Heart right ventricle (tissue), 16 donors: ENCODE data around the gene SNRPD1. TPM values are rescaled to one million over a fixed set of nuclear protein-coding genes. Genes with fewer than 3 reads are reported as not detected.

Source experiments
- ATAC-seq, 8 donors: fragments of 200-7000 bp; cut with Tn5 transposase; one replicate each; pipeline ENCODE4 v1.9.1; 2020; ENCODE audit warnings: mild to moderate bottlenecking in 8 of 8, moderate library complexity in 8 of 8, moderate number of reproducible peaks in 1 of 8
- DNase-seq, 2 donors: peaks; one replicate each; pipeline ENCODE4 v3.0.0-alpha.2; 2020
- H3K27ac ChIP-seq, 10 donors: fragments of 200-600 bp; sonication (generic) in 2 of 10; one replicate each; pipeline versions ENCODE4 v1.5.0 to v1.8.0; 2020 to 2022; ENCODE audit warnings: mild to moderate bottlenecking in 3 of 10
- H3K27me3 ChIP-seq, 7 donors: fragments of 200-600 bp; one replicate each; pipeline ENCODE4 v1.8.0; 2021 to 2022; ENCODE audit warnings: mild to moderate bottlenecking in 2 of 7
- H3K36me3 ChIP-seq, 9 donors: fragments of 200-600 bp; sonication (generic) in 1 of 9; one replicate each; pipeline versions ENCODE4 v1.5.0 to v1.8.0; 2020 to 2022; ENCODE audit warnings: mild to moderate bottlenecking in 2 of 9
- H3K4me1 ChIP-seq, 9 donors: fragments of 200-600 bp; sonication (generic) in 1 of 9; one replicate each; pipeline versions ENCODE4 v1.5.0 to v1.8.0; 2020 to 2022; ENCODE audit warnings: mild to moderate bottlenecking in 4 of 9
- H3K4me3 ChIP-seq, 10 donors: fragments of 200-600 bp; sonication (generic) in 2 of 10; one replicate each; pipeline versions ENCODE4 v1.5.0 to v1.8.0; 2020 to 2022; ENCODE audit warnings: mild to moderate bottlenecking in 7 of 10, moderate library complexity in 2 of 10
- H3K9me3 ChIP-seq, 11 donors: fragments of 200-600 bp in 10 of 11; sonication (generic) in 2 of 11; one replicate each; pipeline versions ENCODE4 v1.5.0 to v1.8.0; 2013 to 2022; ENCODE audit warnings: mild to moderate bottlenecking in 2 of 11, control low read depth in 1 of 11, moderate library complexity in 1 of 11
- CTCF ChIP-seq, 9 donors: fragments of 200-600 bp; sonication (generic) in 2 of 9; IDR thresholded peaks; one replicate each; pipeline versions ENCODE4 v1.5.0 to v1.8.0; 2021 to 2022; ENCODE audit warnings: antibody characterized with exemption in 9 of 9, mild to moderate bottlenecking in 5 of 9, moderate library complexity in 1 of 9
- WGBS, 2 donors: extraction: QIAGEN DNeasy Blood & Tissue Kit; methylation state at CpG; one replicate each; pipeline ENCODE4 v1.1.7; 2013; ENCODE audit warnings: inconsistent platforms in 1 of 2; 5-methylcytosine and 5-hydroxymethylcytosine counted together
- intact Hi-C, 10 donors: fragments of 100-400 bp; cut with DNase I; formaldehyde crosslinking; loops; one replicate each; pipeline versions ENCODE4 v1.11.1 to v1.14.2; 2022
- polyA plus RNA-seq, 2 donors: library from polyadenylated mRNA; stranded (reverse); fragments of 200-250 nt; gene quantifications; one replicate each; pipeline ENCODE4 v1.2.3, GENCODE V29; 2013
- total RNA-seq, 10 donors: library from RNA; stranded (reverse); fragmentation: NEBNext Ultra II Directional in 3 of 10; extraction: Animal tissue kit (Norgen Biotek cat#: 25700) in 3 of 10; gene quantifications; one replicate each; pipeline versions ENCODE4 v1.2.1 to v1.2.4, GENCODE V29; 2021 to 2023
- donor health status: Arrhythmogenic right ventricular cardiomyopathy.
- donor health status: ischemic (EF 13 %, LVEDD 7.1; RV severe dilation, severe dysfunction).
- donor health status: healthy with polysubstance abuse.
- donor health status: DM: no; HTN: yes; CAD: no.
- donor health status: DM: no; HTN: no; CAD: no.
- donor health status: ischemic (EF 25% LVEDD 6.9; RV normal size, moderate dysfunction).
- donor health status: ischemic (EF 25% LVEDD 5.7; RV mildly dilated, moderate dysfunction).
- donor health status: healthy.
- donor health status: DM: yes; HTN: yes; CAD: no.
- donor health status: Ischemic cardiomyopathy.
- donor health status: ischemic (EF 35%, LVEDD 5.7; RV mildly dilated, moderate dysfunction).
- donor health status: nonischemic (EF 11% LVEDD 7.7; RV severe dilation, severe dysfunction).
- donor health status: DM: yes; HTN: yes; CAD: no.
- donor health status: PGD.
- donor health status: ischemic (EF 29% LVEDD 5.4; RV normal size, mild dysfunction).
- donor health status: nonischemic (EF 23%, LVEDD 6.1; RV moderate dilation, normal function).

The SNRPD1 gene
- total and polyA plus RNA-seq, 12 donors, result 11.1 to 36.3 (median 18.6) TPM

- DNase-seq, result peak in 1 of 2 donors; percentile 54
- peak; percentile 49 to 82 (median 70) for ATAC-seq
- no peaks in the 10 kb centered on the region for H3K27me3 ChIP-seq
- intact Hi-C loops, result loop anchor here in 4 of 10 donors (2.0 to 10.0 kb wide), 6 partner anchors 49 to 495 kb away; partner anchors contain the start of genes MIB1 (in 2 of the 4) and ABHD3 (in 1 of the 4)
- H3K9me3 ChIP-seq, result no peaks in the 10 kb centered on the region
- no peaks in the 10 kb centered on the region for H3K36me3 ChIP-seq
- H3K4me1 ChIP-seq, result peaks cover 0 to 46% (median 24%) of the 10 kb centered on the region in 9 donors
- no peak for TF ChIP-seq CTCF (IDR thresholded peaks at IDR 0.05)
- WGBS, 2 donors, result 1% methylated on average over 60 to 67 of the region's 67 CpGs
- peak overlapping the region; percentile 81 to 100 (median 92) for H3K4me3 ChIP-seq
- H3K27ac ChIP-seq, result peak overlapping the region; percentile 86 to 99 (median 97)
Observed at GRCh38 chr18:21599585-21600525, 12.3 kb upstream of the SNRPD1 start.

GRCh38 chr18:21600526-21601410, 11.3 kb upstream of the SNRPD1 start, which contains the start of gene ESCO1:
Gene ESCO1 (minus strand): TSS chr18:21600704. CDS start chr18:21574843, 25,861 bp downstream.
- Histone ChIP-seq H3K9me3 (no peaks in the 10 kb centered on the region), H3K27me3 (no peaks in the 10 kb centered on the region), H3K36me3 (no peaks in the 10 kb centered on the region), H3K27ac (peak within 1 kb of the TSS; percentile 86 to 99 (median 97)), H3K4me1 (peaks cover 0 to 46% (median 24%) of the 10 kb centered on the region in 9 donors), H3K4me3 (peak within 1 kb of the TSS; percentile 81 to 100 (median 92))
- 7% methylated on average over 71 to 74 of the region's 74 CpGs for WGBS, 2 donors
- DNase-seq, result peak; percentile 93
- intact Hi-C loops, result loop anchor here in 3 of 10 donors (2.0 to 10.0 kb wide), 5 partner anchors 50 to 496 kb away; partner anchors contain the start of genes MIB1 (in 2 of the 3) and ABHD3 (in 1 of the 3)
- peak; percentile 94 to 97 (median 96) for ATAC-seq
- peak; percentile 93 to 100 (median 98) for TF ChIP-seq CTCF (IDR thresholded peaks at IDR 0.05)

- Histone ChIP-seq H3K4me1 (peaks cover 0 to 39% (median 24%) of the 10 kb centered on the region in 9 donors), H3K9me3 (no peaks in the 10 kb centered on the region), H3K27me3 (no peaks in the 10 kb centered on the region), H3K4me3 (no peak overlapping the region), H3K36me3 (no peaks in the 10 kb centered on the region), H3K27ac (peak overlapping the region in 1 of 10 donors; percentile 51)
- WGBS, 2 donors, result 91 to 97% methylated on average over 5 of the region's 5 CpGs
- DNase-seq (peak in 1 of 2 donors; percentile 4), ATAC-seq (no peak)
- intact Hi-C loops, result loop anchor here in 3 of 10 donors (5.0 to 10.0 kb wide), 4 partner anchors 100 to 497 kb away; partner anchors contain the start of genes MIB1 (in 2 of the 3) and ABHD3 (in 1 of the 3)
- TF ChIP-seq CTCF (IDR thresholded peaks at IDR 0.05), result no peak
Observed at GRCh38 chr18:21602299-21602587, 9.9 kb upstream of the SNRPD1 start.
